ENCODE results near the gene UPP2.

The UPP2 gene

DNA sequence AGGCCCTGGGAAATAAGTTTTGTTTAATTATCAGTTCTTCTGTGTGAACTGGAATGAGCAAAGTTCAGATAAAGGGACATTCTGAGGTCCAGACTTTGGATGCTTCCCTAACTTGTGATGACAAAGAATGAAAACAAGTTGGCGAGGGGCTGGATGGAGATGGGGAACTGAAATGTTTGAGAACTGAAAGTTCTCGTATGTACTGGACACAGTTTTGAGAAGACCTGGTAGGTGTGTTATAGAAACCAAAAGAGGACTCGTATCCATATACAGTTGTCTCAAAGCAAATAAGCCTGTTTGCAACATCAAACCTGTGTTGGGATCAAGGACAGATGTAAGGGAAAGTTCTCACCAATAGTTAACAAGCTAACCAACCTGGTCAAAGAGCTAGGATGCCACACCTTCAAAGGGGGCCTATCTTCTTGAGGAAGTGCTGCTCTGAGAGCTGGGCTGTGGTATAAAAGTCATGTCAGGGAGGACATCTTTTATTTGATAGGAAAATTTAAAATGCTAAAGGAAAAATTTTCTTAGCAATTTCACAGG, at the start of gene UPP2:
UPP2 (plus strand) TSS at position 493 of the 543 bp plus-strand sequence. CDS start 188 bp downstream, outside the sequence.
- DNase-seq, result no peak

- DNase-seq, result no peak
Measured at GRCh38 chr2:158052761-158053160, 48.9 kb upstream of the UPP2 start.

- no peak for DNase-seq
Measured at GRCh38 chr2:158056875-158057274, 44.8 kb upstream of the UPP2 start.

DNA sequence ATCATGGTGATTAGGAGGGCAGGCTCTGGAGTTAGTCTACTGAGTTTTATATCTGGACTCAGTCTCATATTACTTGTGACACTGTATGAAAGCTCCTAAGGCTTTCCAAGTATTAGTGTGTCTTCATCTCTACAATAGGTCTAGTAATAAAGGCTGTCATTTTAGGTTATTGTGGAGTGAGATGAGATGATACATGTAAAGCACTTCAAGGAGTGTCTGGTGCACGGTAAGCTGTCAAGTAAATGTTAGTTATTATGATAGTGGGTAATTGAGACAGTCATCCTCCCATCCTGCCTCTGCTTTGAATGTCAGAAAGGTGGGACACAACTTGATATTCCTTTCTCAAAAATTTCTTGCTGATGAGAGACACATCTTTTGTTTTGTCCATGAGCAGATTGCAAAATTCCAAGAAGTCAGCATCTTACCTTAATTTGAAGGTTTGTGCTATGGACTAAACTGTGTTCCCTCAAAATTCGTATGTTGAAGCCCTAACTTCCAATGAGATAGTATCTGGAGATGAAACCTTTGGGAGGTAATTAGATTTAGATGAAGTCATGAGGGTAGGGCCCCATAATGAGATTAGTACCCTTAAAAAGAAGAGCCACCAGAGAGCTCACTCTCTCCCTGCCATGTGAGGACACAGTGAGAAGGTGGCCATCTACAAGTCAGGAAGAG, 41.4 kb upstream of the UPP2 start:
- no peak for DNase-seq

- no peak for DNase-seq
Measured at GRCh38 chr2:158060835-158061435, 40.7 kb upstream of the UPP2 start.

DNA sequence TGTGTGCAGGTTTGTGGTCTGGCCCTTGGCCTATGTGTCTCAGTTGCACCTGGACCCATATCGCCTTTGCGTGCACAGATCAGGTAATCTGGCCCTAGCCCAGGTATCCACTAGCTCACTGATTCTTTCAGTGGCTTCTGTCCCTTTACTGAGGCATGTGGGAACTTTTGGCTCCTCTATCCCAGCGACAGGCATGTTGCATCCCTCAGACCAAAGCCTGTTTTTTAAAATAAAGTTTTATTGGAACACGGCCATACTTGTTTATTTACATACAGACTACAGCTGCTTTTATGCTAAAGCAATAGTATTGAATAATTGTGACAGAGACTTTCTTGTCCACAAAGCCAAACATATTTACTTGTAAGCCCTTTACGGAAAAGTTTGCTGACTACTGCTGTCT, 39.9 kb upstream of the UPP2 start:
- DNase-seq, result no peak

- no peak for DNase-seq
Measured at GRCh38 chr2:158066046-158066713, 35.5 kb upstream of the UPP2 start.

DNA sequence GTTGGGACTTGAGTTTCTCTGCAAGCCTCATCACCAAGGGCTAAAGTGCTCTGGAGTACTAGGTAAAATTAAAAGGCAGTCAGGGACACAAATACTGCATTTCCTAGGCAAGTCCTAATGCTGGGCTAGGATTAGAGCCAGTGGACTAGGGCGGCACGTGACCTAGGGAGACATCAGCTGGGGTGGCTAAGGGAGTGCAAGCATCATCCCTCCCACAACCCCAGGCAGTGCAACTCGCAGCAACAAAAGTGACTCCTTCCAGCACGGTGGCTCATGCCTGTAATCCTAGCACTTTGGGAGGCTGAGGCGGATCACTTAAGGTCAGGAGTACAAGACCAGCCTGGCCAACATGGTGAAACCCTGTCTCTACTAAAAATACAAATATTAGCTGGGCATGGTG, 30.7 kb upstream of the UPP2 start:
- DNase-seq, result no peak

DNA sequence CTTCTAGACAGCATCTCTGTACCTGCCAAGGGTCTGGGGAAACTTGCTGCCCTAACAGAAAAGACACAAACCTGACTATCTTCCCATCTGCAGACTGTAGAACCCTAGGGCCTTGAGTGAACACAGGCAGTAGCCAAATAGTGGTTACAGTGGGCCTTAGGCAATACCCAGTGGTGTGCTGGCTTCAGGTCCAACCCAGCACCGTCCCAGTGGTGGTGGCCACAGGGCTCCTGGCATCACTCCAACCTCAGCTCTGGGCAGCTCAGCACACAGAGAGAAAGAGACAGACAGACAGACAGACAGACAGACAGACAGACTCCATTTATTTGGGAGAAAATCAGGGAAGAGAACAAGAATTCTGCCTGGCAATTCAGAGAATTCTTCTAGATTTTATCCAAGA, 29.3 kb upstream of the UPP2 start:
- no peak for DNase-seq

DNA sequence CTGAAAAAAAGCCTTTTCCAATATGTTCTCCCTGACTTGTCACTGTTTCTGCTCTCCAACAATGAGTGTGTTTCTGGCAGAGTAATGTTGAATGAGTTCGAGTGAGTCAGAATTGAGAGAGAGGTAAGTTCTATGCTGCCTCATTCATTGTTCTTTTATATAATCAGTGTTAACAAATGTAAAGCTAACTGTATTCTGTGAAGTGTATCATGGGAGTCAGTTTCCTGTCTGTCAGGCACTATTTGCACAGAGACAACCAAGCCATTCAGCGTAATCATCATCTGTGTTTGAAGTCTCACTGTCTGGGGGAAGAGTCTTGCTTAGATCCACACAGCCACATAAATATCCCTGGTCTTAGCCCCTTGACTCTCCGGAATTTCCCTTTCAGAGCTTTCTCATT, 22.0 kb upstream of the UPP2 start:
- DNase-seq, result no peak

DNA sequence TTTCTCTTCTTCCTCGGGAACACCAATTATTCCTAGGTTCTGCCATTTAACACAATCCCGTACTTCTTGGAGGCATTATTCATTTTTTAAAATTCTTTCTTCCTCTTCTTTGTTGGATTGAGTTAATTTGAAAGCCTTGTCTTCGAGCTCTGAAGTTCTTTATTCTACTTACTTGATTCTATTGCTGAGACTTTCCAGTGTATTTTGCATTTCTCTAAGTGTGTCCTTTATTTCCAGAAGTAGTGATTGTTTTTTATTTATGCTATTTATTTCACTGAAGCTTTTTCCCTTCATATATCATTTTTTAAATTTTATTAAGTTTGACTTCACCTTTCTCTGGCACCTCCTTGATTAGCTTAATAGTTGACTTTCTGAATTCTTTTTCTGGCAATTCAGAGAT, 13.6 kb upstream of the UPP2 start:
- DNase-seq, result no peak

DNA sequence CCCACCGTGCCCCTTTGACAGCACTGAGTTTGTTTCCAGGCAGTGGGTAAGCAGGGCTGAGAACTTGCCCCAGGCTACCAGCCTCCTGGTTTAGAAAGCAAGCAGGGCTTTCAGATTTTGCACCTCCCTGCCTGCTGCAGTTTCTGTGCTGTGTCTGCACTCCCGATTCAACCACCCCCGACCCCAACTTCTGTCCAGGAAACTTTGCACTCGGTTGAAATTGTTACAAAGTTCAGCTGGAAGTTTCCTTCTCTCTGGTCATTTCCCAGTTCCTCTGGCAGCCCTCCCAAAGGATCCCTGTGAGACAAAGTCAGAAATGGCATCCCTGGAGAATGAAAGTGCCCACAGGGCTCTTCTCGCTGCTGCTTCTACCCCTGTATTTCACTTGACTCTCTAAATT, 12.4 kb upstream of the UPP2 start:
- no peak for DNase-seq

- no peak for DNase-seq
Measured at GRCh38 chr2:158091647-158092046, 10.0 kb upstream of the UPP2 start.

DNA sequence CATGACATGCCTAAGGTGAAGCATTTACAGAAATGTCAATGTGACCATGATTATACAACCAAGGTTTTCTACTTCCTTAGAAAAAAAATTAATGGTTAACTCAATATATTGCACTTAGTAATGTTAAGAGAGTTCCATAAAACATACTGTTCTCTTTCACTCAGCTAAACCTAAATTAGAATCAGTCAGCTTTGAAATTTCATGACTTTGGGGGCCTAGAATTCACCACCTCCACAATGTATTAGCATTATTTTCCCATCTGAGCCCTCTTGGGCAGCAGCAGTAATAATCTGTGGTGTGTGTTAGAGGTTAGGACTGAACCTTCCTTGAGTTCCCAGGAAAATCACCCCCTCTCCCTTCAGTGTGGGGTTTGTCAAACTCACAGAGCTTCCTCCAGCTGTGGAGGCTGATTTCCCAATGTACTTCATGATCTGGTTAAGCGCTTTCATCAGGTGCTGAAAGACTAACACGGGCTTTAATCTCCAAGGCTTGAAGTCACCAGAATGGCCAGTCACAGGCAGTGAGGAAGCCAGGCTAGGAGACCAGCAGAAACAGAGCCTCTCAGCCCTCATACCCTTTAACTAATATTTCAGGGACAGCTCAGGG, 7.1 kb upstream of the UPP2 start:
- DNase-seq, result no peak

- no peak for DNase-seq
Measured at GRCh38 chr2:158095269-158095668, 6.4 kb upstream of the UPP2 start.

- DNase-seq, result no peak
Measured at GRCh38 chr2:158095912-158096311, 5.8 kb upstream of the UPP2 start.

DNA sequence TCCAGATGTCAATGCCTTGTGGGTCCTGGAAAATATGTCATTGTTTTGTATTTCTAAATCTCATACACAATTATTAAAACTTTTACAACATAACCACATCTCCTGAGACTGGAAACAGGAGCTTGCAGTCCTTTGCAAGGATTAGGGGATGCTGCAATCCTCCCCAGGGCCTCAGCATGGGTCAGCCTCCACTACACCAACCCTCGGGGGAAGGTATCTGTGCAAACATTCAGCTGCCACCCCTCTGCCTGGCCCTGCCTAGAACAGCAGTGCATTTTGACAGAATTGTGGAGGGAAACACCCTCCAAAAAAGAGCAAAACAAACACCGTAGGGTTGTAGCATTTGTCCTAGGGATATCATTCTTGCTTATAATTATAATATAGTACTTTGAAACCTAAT, 4.2 kb upstream of the UPP2 start:
- no peak for DNase-seq

GRCh38 chr2:158098178-158098577, 3.5 kb upstream of the UPP2 start:
- DNase-seq, result no peak

DNA sequence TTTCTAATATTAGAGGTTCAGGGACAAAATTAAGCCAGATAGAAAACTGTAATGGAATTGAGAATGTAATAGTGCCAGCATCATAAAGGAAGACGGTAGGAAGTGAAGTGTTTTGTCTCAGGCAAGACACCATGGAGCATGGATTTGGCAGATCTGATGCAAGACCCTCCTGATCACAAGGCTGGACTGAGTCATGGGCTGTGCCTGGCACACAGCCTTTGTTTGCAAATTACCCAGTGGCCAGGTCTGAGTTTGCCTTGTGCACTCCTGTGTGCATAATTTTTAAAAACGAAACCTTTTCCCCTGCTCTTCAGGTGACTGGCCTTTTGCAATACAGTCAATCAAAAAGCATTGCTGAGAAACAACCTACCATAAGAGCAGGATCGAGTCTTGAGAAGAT, 2.0 kb upstream of the UPP2 start:
- no peak for DNase-seq

DNA sequence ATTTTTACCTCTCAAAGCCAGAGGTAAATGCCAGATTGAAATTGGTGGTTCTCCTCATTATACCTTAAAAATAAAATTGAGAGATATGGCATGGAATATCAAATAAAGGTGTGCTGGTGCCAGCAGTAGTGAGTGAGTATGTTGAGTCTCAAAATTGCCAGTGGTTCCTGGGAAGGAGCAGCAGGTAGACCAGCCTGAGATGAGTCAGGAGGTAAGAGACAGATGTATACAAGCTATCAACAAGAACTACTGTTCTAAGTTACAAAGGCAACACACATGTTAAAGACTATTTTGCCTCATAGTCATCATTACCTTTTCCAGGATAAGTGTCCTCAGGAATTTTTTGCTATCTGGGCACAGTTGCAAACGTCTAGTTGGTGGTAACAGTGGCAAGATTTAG, 1.3 kb upstream of the UPP2 start:
- no peak for DNase-seq

DNA sequence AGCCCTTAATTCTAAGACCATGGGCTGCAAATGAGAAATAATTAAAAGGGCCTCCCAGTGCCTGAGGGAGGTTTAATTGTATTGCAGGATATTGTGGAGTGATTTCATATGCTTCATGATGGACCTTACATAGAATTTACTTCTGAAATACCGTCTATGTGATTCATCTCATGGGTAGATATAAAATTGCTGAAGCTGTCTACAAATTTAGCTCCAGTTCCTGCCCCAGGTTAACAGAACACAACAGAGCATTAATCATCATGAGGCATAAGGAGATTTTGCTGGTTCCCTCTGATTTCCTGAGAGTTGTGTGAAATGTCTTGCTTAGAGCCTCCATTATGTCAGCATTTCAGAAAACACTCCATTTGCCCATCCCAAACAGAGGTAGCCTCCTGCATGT, 770 bp downstream of the UPP2 start:
- DNase-seq, result no peak

DNA sequence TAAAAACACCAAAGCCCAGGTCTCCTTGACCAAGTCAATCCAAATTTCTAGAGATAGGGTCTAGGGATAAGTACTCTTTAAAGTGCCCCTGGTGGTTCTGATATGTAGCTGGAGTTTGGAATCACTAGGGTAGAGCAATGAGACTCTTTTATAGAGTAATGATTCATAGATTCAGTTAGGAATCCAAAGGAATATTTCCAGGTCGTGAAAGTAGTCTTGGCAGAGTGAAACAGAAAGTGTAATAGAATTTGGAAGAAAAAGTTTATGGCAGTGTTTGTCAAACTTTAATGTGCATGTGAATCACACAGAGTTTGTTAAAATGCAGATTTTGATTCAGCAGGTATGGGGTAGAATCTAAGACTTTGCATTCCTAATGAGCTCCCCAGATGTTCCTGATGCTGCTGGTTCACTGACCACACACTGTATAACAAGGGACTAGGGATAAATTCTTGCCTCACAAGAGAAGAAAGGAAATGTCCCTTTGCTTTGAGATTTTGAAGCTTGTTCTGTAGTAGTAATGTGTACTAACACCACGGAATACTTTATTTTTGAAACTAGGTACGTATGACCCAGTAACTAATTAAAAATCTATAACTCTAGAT, 1.8 kb downstream of the UPP2 start:
- no peak for DNase-seq

DNA sequence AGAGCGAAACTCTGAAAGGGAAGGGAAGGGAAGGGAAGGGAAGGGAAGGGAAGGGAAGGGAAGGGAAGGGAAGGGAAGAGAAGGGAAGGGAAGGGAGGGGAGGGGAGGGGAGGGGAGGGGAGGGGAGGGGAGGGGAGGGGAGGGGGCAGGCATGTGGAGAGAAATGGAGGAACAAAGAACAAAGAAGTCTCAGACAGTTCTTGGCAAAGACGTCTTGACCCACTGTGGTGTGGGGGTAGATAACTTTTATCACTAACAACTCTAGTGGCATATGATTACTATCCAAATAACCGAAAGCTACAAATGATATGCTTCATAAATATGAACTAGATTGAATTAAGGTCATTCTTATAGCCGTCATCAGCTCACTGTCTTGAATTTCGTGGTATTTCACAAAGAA, 3.2 kb downstream of the UPP2 start:
- no peak for DNase-seq

Data from NCI-H1048 (cell line).